Neural cell (in vitro differentiated cells): ENCODE measurements around the gene IRS1. TPM values are rescaled to one million over a fixed set of nuclear protein-coding genes. Genes with fewer than 3 reads are reported as not detected.

Experiments
- H2AFZ ChIP-seq: fragments of 200-600, 300-800 bp; sonication (generic), shearing (Covaris generic); 2 replicates; pipeline ENCODE4 v1.6.0; 2014; ENCODE audit warnings: low read depth, mild to moderate bottlenecking, antibody characterized with exemption, low read length, moderate library complexity
- H3F3A ChIP-seq: fragments of 200-600 bp; shearing (Covaris generic); 2 replicates; pipeline ENCODE4 v1.6.1; 2016; ENCODE audit warnings: mild to moderate bottlenecking, moderate library complexity, mixed read lengths, antibody characterized with exemption, low read length; ENCODE audit not compliant: insufficient read depth, poor library complexity, severe bottlenecking
- H3K27ac ChIP-seq: fragments of 200-600, 300-800 bp; sonication (generic), shearing (Covaris generic); 2 replicates; pipeline ENCODE4 v1.5.1; 2014; ENCODE audit warnings: mild to moderate bottlenecking, low read length, moderate library complexity
- H3K27me3 ChIP-seq: fragments of 300-800, 200-600 bp; sonication (generic), shearing (Covaris generic); 2 replicates; pipeline ENCODE4 v1.6.0; 2014; ENCODE audit warnings: mild to moderate bottlenecking, low read depth, low read length, moderate library complexity; ENCODE audit not compliant: insufficient read depth
- H3K36me3 ChIP-seq: fragments of 300-800, 200-600 bp; sonication (generic), shearing (Covaris generic); 2 replicates; pipeline ENCODE4 v1.5.1; 2014; ENCODE audit warnings: mild to moderate bottlenecking, antibody characterized with exemption, low read length, moderate library complexity; ENCODE audit not compliant: insufficient read depth
- H3K4me2 ChIP-seq: fragments of 300-800, 200-600 bp; sonication (generic), shearing (Covaris generic); 2 replicates; pipeline ENCODE4 v1.6.0; 2014; ENCODE audit warnings: mild to moderate bottlenecking, low read length
- H3K4me3 ChIP-seq: fragments of 300-800, 200-600 bp; sonication (generic), shearing (Covaris generic); 2 replicates; pipeline ENCODE4 v1.5.1; 2014; ENCODE audit warnings: mild to moderate bottlenecking, low read length, moderate library complexity
- H3K79me2 ChIP-seq: fragments of 200-600 bp; shearing (Covaris generic); replicated peaks from 2 replicates; pipeline ENCODE4 v1.6.0; 2014; ENCODE audit warnings: mild to moderate bottlenecking, low read length, moderate library complexity; ENCODE audit not compliant: insufficient read depth
- H3K9ac ChIP-seq: fragments of 300-800, 200-600 bp; sonication (generic), shearing (Covaris generic); 2 replicates; pipeline ENCODE4 v1.6.1; 2016; ENCODE audit warnings: mild to moderate bottlenecking, low read length, mixed read lengths
- H3K9me2 ChIP-seq: fragments of 200-600 bp; shearing (Covaris generic); 2 replicates; pipeline ENCODE4 v1.6.1; 2016; ENCODE audit warnings: mild to moderate bottlenecking, low read length, mixed read lengths; ENCODE audit not compliant: insufficient read depth
- H3K9me3 ChIP-seq: fragments of 200-600, 300-800 bp; sonication (generic), shearing (Covaris generic); 2 replicates; pipeline ENCODE4 v1.6.1; 2016; ENCODE audit warnings: mild to moderate bottlenecking, mixed run types, low read length, moderate library complexity, mixed read lengths
- H4K20me1 ChIP-seq: fragments of 200-600 bp; shearing (Covaris generic); 2 replicates; pipeline ENCODE4 v1.6.1; 2016; ENCODE audit warnings: mild to moderate bottlenecking, mixed run types; ENCODE audit not compliant: insufficient read depth
- CTCF ChIP-seq: fragments of 450-650 bp; IDR thresholded peaks from 2 replicates; pipeline ENCODE4 v1.5.1; 2014; ENCODE audit warnings: antibody characterized with exemption, mild to moderate bottlenecking, moderate library complexity; ENCODE audit not compliant: poor library complexity, severe bottlenecking
- EP300 ChIP-seq: fragments of 450-650 bp; conservative IDR thresholded peaks from 2 replicates; pipeline ENCODE4 v1.6.1; 2014; ENCODE audit warnings: antibody characterized with exemption, mild to moderate bottlenecking, moderate library complexity; ENCODE audit not compliant: poor library complexity, severe bottlenecking
- EZH2 ChIP-seq: fragments of 200-600, 300-800 bp; shearing (Covaris generic), sonication (generic); IDR thresholded peaks from 2 replicates; pipeline ENCODE4 v1.6.1; 2014; ENCODE audit warnings: antibody characterized with exemption, low read length, borderline replicate concordance, mild to moderate bottlenecking; ENCODE audit not compliant: insufficient read depth, poor library complexity, severe bottlenecking
- MXI1 ChIP-seq: fragments of 450-650 bp; conservative IDR thresholded peaks from 2 replicates; pipeline ENCODE4 v1.6.1; 2014; ENCODE audit warnings: antibody characterized with exemption, mild to moderate bottlenecking; ENCODE audit not compliant: poor library complexity, severe bottlenecking
- POLR2AphosphoS5 ChIP-seq: IDR thresholded peaks from 2 replicates; pipeline ENCODE4 v1.6.1; 2012
- RAD21 ChIP-seq: fragments of 450-650 bp; conservative IDR thresholded peaks from 2 replicates; pipeline ENCODE4 v1.6.1; 2014; ENCODE audit warnings: antibody characterized with exemption, mild to moderate bottlenecking, moderate library complexity
- REST ChIP-seq: IDR thresholded peaks from 2 replicates; pipeline ENCODE4 v1.6.1; 2012; ENCODE audit warnings: borderline replicate concordance
- SMC3 ChIP-seq: fragments of 450-650 bp; conservative IDR thresholded peaks from 2 replicates; pipeline ENCODE4 v1.6.1; 2014; ENCODE audit warnings: antibody characterized with exemption, mild to moderate bottlenecking, moderate library complexity; ENCODE audit not compliant: poor library complexity
- TAF1 ChIP-seq: IDR thresholded peaks from 2 replicates; pipeline ENCODE4 v1.6.1; 2012; ENCODE audit warnings: low read depth
- polyA plus RNA-seq: library from polyadenylated mRNA; depleted of rRNA; stranded (reverse); fragments of >200 nt; gene quantifications from 2 replicates; pipeline ENCODE4 v1.2.3, GENCODE V29; 2014

Gene IRS1
- polyA plus RNA-seq, 1 donor from 2014 or later: 7.2 TPM

- Histone ChIP-seq H3F3A (no peaks in the 10 kb centered on the region), H4K20me1 (no peaks in the 10 kb centered on the region), H3K9me3 (no peaks in the 10 kb centered on the region), H3K9me2 (no peaks in the 10 kb centered on the region), H3K27me3 (no peaks in the 10 kb centered on the region), H3K4me3 (no peak overlapping the region), H2AFZ (no peak overlapping the region), H3K27ac (no peak overlapping the region), H3K9ac (no peak overlapping the region), H3K79me2 (peaks cover 10% of the 10 kb centered on the region), H3K4me2 (no peak overlapping the region), H3K36me3 (no peaks in the 10 kb centered on the region)
- TF ChIP-seq RAD21 (no peak), TAF1 (no peak), SMC3 (no peak), POLR2AphosphoS5 (no peak), REST (no peak), EZH2 (no peak), CTCF (no peak), MXI1 (no peak), EP300 (no peak)
Measured at GRCh38 chr2:226763320-226763719, 36.3 kb downstream of the IRS1 start.

- Histone ChIP-seq H2AFZ (no peak overlapping the region), H3K36me3 (no peaks in the 10 kb centered on the region), H3F3A (no peaks in the 10 kb centered on the region), H3K9me3 (no peaks in the 10 kb centered on the region), H3K4me3 (no peak overlapping the region), H3K4me2 (no peak overlapping the region), H3K9ac (no peak overlapping the region), H3K27ac (no peak overlapping the region), H4K20me1 (no peaks in the 10 kb centered on the region), H3K9me2 (no peaks in the 10 kb centered on the region), H3K79me2 (peaks cover 10% of the 10 kb centered on the region), H3K27me3 (no peaks in the 10 kb centered on the region)
- TF ChIP-seq EZH2: no peak
- TF ChIP-seq REST: no peak
- TF ChIP-seq RAD21: no peak
- no peak for TF ChIP-seq CTCF
- TF ChIP-seq EP300: no peak
- TF ChIP-seq POLR2AphosphoS5: no peak
Measured at GRCh38 chr2:226761195-226761583, 38.4 kb downstream of the IRS1 start.
